C4-2B (cell line): ENCODE measurements around the gene DPF3.

Experiments
- ZFX ChIP-seq: fragments of 450-650 bp; IDR thresholded peaks from 2 replicates; pipeline ENCODE4 v1.6.1; 2017
- TF ChIP-seq, protein P1 (sequence below): fragments of 450-650 bp; conservative IDR thresholded peaks from 2 replicates; pipeline ENCODE4 v1.5.1; 2017; ENCODE audit warnings: mild to moderate bottlenecking

DNA sequence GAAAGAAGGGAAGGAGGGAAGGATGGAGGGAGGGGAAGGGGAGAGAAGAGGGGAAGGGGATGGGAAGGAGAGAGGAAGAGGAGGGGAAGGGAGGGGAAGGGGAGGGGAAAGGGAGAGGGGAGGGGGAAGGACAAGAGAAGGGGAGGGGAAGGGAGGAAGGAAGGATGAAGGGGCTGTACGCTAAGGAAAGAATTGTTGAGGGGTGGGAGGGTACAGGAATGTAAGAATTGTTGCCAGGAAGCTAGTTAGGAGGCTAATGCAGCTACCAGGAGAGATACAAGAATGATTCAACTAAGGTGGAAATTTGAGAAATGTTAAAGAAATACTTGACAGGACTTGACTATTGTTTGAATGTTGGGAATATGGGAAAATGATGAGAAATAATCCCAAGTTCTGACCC, 261.2 kb downstream of the DPF3 start:
- TF ChIP-seq, protein P1, sequence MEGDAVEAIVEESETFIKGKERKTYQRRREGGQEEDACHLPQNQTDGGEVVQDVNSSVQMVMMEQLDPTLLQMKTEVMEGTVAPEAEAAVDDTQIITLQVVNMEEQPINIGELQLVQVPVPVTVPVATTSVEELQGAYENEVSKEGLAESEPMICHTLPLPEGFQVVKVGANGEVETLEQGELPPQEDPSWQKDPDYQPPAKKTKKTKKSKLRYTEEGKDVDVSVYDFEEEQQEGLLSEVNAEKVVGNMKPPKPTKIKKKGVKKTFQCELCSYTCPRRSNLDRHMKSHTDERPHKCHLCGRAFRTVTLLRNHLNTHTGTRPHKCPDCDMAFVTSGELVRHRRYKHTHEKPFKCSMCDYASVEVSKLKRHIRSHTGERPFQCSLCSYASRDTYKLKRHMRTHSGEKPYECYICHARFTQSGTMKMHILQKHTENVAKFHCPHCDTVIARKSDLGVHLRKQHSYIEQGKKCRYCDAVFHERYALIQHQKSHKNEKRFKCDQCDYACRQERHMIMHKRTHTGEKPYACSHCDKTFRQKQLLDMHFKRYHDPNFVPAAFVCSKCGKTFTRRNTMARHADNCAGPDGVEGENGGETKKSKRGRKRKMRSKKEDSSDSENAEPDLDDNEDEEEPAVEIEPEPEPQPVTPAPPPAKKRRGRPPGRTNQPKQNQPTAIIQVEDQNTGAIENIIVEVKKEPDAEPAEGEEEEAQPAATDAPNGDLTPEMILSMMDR = no peak
- no peak for TF ChIP-seq ZFX
